Head of caudate nucleus (tissue), 42 donors: Measurements from ENCODE around the gene POLH.

ENCODE experiments used
- DNase-seq, 42 donors: peaks; one replicate each; pipeline versions ENCODE4 v3.0.0 to v3.0.0-alpha.2; 2020 to 2021; ENCODE audit warnings: mixed read lengths in 7 of 42
- intact Hi-C: fragments of 100-400 bp; cut with DNase I; formaldehyde crosslinking; loops from one replicate; pipeline ENCODE4 v1.15.0; 2022

POLH gene

DNA sequence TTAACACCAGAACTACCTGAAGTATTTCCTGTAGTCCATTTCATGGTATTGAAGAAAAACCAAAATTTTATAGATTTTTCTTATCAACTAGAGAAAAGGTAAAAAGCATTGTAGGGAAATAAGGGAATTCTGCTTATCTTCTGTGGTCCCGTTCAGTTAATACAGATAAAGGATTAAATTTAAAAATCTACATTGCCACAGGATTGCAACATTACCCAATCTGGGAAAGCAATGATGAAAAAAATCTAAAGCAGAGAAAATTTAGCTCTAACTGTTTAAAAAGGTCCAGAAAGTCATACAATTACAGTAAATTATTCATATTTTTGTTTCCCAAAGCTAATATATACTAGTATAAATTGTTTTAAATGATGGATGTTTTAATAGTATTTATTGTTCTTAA lies 18.0 kb downstream of the POLH start:
- intact Hi-C loops, result no loop called here
- DNase-seq, result no peak

DNA sequence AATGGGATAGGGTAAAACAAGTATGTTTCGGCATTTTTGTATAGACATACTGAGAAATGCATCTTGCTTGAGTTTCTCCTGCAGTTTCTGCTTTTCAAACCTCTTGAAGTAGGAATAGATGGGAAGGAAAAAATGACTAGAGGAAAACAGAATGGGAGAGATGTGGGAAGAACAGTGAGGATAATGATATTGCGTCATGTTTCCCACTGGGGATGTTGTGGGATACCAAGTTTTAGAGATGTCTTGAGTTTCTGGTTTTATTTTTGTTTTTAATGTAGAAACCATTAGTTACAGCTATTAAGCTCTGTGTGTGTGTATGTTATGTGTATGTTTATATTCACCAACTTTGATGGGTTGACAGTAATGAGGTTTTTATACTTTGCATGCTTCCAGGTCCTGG lies 24.6 kb downstream of the POLH start:
- intact Hi-C loops, result no loop called here
- no peak for DNase-seq

DNA sequence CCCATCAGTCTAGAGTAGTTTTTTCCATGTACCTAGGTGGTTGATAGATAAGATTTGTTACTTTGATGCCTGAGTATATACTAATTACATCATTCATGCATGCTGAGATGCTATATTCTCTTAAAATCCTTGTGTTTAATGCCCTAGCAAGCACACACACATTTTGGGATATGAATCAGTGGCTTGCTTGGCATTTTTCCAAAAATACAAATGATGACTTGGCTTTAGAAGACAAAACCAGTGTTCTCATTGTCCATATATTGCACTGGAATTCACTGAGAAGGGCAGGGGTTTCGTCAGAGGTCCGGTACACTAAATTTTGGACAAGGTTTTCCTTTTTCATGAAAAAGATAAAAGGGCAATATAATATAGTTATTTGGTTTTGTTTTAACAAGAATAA lies 28.2 kb downstream of the POLH start:
- intact Hi-C loops, result no loop called here

DNA sequence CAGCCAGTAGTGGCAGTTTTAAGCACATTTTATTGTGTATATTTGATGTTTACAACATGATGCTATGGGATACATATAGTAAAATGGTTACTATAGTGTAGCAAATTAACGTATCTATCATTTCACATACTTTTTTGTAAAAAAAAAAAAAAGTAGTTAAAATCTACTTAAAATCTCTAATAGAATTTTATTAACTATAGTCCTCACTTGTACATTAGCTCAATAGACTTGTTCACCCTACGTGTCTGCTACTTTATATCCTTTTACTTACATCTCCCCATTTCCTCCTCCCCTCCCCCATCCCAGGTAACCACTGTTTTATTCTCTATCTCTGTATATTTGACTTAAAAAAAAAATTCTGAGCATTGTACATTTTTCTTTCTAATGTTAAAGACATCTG lies 30.0 kb downstream of the POLH start:
- no peak for DNase-seq
- intact Hi-C loops, result no loop called here

More for the DNA sequence above, 28.2 kb downstream of the POLH start:
- no peak for DNase-seq

GRCh38 chr6:43608310-43608763 lies 32.4 kb downstream of the POLH start:
- peak; percentile 32 to 90 (median 76) for DNase-seq

DNA sequence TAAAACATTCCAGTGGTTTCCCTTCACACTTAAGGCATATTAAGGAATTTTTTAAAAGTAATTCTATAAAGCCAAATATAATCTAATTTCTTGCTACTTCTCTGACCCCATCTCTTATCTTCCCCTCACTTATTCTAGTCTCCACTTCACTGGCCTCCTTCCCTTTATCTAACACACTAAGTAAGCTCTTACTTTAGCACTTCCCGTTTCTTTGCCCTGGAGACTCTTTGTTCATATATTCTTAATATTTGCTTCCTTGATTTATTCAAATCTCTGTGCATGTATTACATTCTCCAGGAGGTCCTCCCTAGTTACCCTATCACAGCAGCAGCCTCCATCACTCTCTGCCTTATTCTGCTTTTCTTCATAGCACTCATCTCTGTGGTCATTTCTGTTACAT lies 32.8 kb downstream of the POLH start:
- DNase-seq, result no peak
- intact Hi-C loops, result no loop called here

More at GRCh38 chr6:43608310-43608763, 32.4 kb downstream of the POLH start:
- intact Hi-C loops, result no loop called here

DNA sequence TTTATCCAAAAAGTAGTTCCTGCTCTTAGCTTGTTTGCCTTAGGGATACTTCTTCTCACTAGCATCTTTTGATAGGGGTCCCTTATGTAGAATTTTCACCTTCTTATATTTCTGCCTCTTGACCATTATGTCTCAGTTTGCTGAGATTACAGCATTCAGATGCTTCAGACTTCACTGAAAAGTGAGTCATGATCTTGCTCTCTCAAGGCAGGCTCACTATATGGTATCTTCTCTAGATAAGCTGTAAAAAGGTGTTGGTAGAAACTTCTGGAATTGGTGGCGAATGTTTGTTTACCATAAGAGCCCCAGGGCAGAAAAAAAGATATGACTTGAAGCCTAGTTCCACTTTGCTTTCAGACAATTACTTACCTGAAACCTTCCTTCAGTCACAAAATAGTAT lies 33.4 kb downstream of the POLH start:
- no peak for DNase-seq
- intact Hi-C loops, result no loop called here

DNA sequence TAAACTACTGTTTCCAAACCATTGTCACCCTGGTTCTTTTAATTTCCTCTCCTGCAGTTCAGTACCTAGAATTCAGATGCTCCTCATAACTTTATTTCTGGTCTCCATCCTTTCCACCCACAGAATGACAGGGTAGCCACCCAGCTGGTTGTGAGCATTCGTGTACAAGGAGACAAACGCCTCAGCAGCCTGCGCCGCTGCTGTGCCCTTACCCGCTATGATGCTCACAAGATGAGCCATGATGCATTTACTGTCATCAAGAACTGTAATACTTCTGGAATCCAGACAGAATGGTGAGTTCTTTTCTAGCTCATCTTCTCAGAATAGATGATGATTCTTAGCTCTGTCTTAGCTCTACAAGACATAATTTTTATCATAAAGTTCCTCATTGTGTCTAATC lies 34.4 kb downstream of the POLH start:
- DNase-seq, result no peak
- intact Hi-C loops, result no loop called here

- DNase-seq, result peak in 26 of 42 donors; percentile 5 to 76 (median 36)
Measured at GRCh38 chr6:43613721-43614395, 37.9 kb downstream of the POLH start.

DNA sequence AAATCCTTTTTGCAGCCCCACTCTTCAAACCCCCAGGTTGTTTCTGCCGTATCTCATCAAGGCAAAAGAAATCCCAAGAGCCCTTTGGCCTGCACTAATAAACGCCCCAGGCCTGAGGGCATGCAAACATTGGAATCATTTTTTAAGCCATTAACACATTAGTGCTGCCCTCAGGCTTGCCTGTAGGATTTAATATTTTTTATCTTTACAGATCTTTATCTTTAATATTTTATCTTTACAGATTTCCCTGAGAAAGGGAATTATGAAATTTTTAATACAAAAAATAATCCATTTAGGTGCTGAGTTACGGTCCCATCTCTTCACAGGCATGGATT lies 38.4 kb downstream of the POLH start:
- intact Hi-C loops, result no loop called here
- DNase-seq, result no peak

More at GRCh38 chr6:43613721-43614395, 37.9 kb downstream of the POLH start:
- intact Hi-C loops, result no loop called here

GRCh38 chr6:43616725-43617472 lies 40.9 kb downstream of the POLH start:
- intact Hi-C loops, result no loop called here
- no peak for DNase-seq

- intact Hi-C loops, result no loop called here
Measured at GRCh38 chr6:43621078-43621835, 45.3 kb downstream of the POLH start.

DNA sequence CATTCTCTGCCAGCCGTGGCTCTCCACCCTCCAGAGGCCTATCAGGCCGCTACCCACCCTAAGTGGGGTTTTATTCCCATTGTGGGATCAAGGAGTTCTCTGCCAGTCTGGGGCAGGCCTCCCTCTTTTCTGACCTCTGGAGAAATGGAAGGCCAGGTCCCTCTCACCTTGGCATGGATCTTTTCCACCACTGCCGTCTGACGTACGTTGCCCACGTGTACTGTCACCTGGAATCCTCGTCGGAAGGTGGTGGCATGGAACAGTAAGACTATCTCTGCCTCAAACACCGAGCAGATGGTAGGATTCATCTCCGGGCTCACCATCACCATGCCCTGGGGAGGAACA lies 45.8 kb downstream of the POLH start:
- intact Hi-C loops, result no loop called here
- peak in 1 of 42 donors; percentile 0 for DNase-seq

More at GRCh38 chr6:43621078-43621835, 45.3 kb downstream of the POLH start:
- DNase-seq, result peak in 1 of 42 donors; percentile 12

DNA sequence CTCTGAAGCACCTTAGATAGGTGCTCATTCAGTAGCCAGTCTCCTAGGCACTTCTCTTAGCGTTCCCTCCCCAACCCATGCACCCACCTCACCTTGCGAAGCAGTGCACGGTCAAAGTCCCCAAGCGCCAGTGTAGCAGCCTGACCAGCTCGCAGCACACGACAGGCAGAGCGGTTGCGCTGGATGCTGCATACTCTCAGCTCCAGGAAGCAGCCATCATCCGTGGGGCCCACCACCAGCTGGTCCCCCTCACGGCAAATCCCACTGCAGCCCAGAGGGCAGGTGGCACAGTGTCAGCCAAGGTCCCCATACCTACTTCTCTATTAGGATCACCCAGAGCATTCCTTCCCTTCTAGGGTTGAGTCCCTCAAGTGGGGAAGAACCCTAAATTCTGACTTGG lies 46.6 kb downstream of the POLH start:
- peak in 1 of 42 donors; percentile 6 for DNase-seq
- intact Hi-C loops, result no loop called here

- intact Hi-C loops, result no loop called here
- DNase-seq, result peak in 2 of 42 donors; percentile 7 to 25
Measured at GRCh38 chr6:43623880-43624785, 48.1 kb downstream of the POLH start.

GRCh38 chr6:43624786-43625288 lies 48.9 kb downstream of the POLH start:
- peak in 2 of 42 donors; percentile 10 to 29 for DNase-seq
- intact Hi-C loops, result no loop called here

DNA sequence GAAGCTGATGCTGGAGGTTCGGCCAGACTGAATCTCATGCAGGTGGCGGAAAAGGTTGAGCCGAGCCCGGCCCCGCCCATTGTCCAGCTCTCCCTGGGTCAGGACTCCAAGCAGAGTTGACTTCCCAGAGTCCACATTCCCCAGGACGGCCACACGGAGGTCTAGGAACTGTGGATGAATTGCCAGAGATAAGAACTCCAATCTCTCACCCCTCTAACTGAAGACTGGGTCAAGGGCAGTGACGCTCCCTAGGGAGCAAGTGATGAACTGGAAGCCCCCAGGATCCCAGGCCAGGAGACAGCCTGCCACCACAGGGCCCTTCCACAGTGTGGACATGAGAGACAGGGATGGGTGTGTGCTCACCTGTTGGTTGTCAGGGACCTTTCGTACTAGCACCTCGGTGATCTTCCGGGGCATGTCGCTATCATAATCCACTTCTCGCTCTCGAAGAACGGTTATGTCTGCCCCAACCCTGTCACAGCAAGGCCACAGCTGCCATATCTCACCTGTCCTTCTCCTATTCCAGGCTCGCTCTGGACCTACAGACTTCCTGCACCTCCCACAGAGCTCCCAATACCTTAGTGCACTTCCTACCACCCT lies 49.5 kb downstream of the POLH start:
- intact Hi-C loops, result no loop called here
- DNase-seq, result peak in 2 of 42 donors; percentile 8 to 32
